Measurements from ENCODE around the gene LRRC75B. TPM values are rescaled to one million over a fixed set of nuclear protein-coding genes. Genes with fewer than 3 reads are reported as not detected.
"Not testable (repeated sequence)": the region's sequence is repeated elsewhere in the genome, so short reads cannot be mapped to it uniquely, and the experiment has no call there.

LRRC75B gene
- polyA plus RNA-seq, 3 donors from 2014 or later = 2.1 to 2.9 (median 2.7) TPM

DNA sequence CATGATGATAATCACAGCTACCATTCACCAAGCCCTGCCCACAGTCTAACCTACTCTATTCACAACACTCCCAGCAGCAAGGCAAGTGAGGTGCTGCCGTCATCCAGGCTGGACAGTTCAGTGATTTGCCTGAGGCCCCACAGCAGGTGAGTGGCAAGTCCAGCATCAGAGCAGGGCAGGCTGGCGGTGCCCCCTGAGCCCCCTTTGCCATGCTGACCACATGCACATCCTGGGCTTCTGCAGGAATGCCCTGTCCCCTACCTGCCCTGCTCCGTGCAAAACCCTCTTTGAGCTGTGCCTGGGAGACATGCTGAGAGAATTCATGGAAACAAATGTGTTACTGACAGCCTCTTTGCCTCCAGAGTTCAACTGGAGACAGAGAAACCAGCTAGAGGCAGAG is 17.0 kb upstream of the LRRC75B start:
- not testable (repeated sequence) for H3K36me3 Mint-ChIP-seq; H3K4me1 Mint-ChIP-seq; H3K27me3 Mint-ChIP-seq (ENCODE audit: low read depth in 3 of 3); DNase-seq; H3K9me3 Mint-ChIP-seq; H3K27ac Mint-ChIP-seq; H3K4me3 Mint-ChIP-seq

DNA sequence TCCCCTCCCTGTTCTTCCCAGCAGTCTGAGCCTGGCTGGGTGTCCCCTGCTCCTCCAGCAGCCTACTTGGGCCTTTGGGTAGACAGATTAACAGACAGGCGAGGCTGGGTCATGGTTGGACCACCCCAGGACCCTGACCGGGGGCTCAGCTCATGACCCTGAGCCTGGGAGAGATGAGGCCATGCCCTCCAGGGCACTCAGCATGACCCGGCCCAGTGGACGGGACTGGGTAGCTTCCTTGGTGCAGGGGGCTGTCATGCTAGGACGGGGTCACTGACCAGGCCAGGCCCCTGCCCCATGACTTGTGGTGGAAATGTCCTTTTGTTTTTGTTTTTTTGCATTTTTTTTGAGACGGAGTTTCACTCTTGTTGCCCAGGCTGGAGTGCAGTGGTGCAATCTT is 15.5 kb upstream of the LRRC75B start:
- not testable (repeated sequence) for DNase-seq; H3K9me3 Mint-ChIP-seq; H3K36me3 Mint-ChIP-seq; H3K4me3 Mint-ChIP-seq; H3K27me3 Mint-ChIP-seq (ENCODE audit: low read depth in 3 of 3); H3K27ac Mint-ChIP-seq
- H3K4me1 Mint-ChIP-seq = peaks cover 13 to 14% of the 10 kb centered on the region in 2 donors

DNA sequence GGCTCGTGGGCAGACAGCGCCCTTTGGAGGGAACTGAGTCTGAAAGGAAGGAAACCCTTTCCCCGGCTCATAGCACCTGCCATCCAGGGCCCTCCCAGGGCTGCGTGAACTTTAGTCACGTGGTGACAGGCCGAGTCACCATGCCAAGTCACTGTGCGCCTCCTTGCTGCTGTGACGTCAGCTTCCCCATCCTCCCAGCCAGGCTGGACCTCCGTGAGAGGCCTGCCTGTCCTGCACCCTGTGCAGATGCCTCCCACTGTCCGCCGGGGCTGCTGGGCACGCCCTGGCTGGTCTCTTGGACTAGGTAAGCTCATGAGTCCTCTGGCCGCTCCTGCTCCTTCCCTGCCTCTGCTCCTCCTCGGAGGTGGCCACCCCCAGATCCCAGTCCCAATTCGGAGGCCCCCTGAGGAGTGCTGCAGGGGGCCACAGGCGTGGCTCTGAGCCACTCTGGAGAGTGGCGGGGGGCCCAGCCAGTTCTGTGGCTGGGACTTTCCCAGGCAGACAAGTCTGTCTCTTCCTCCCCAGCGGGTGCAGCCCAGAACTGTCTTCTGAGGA is 14.6 kb upstream of the LRRC75B start:
- H3K27me3 Mint-ChIP-seq (ENCODE audit: low read depth in 3 of 3); DNase-seq; H3K36me3 Mint-ChIP-seq; H3K9me3 Mint-ChIP-seq: not testable (repeated sequence)
- Mint-ChIP-seq H3K4me3 (peak overlapping the region in 2 of 5 donors; percentile 42 to 69), H3K4me1 (peaks cover 16 to 18% of the 10 kb centered on the region in 2 donors), H3K27ac (peak overlapping the region in 2 of 6 donors; percentile 67 to 73)

DNA sequence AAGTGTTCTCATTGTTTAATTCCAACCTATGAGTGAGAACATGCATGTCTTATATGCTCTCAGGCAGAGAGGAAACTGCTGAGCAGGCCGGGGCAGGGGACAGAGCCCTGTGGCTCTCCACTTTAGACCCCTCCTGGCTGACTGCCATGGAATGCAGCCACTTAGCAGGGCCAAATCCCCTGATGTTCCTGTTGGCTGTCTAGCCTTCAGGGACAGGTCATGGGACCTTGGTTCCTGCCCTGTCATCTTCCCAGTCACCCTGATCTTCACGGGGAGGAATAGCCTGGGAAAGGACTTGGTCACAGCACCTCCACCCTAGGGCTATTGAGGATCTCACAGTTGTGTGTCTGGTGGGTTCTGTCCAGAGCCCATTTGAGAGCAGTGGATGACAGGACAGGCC is 13.5 kb upstream of the LRRC75B start:
- DNase-seq; H3K9me3 Mint-ChIP-seq; H3K27me3 Mint-ChIP-seq (ENCODE audit: low read depth in 3 of 3); H3K27ac Mint-ChIP-seq; H3K36me3 Mint-ChIP-seq; H3K4me3 Mint-ChIP-seq: not testable (repeated sequence)
- peaks cover 25 to 26% of the 10 kb centered on the region in 2 donors for H3K4me1 Mint-ChIP-seq

DNA sequence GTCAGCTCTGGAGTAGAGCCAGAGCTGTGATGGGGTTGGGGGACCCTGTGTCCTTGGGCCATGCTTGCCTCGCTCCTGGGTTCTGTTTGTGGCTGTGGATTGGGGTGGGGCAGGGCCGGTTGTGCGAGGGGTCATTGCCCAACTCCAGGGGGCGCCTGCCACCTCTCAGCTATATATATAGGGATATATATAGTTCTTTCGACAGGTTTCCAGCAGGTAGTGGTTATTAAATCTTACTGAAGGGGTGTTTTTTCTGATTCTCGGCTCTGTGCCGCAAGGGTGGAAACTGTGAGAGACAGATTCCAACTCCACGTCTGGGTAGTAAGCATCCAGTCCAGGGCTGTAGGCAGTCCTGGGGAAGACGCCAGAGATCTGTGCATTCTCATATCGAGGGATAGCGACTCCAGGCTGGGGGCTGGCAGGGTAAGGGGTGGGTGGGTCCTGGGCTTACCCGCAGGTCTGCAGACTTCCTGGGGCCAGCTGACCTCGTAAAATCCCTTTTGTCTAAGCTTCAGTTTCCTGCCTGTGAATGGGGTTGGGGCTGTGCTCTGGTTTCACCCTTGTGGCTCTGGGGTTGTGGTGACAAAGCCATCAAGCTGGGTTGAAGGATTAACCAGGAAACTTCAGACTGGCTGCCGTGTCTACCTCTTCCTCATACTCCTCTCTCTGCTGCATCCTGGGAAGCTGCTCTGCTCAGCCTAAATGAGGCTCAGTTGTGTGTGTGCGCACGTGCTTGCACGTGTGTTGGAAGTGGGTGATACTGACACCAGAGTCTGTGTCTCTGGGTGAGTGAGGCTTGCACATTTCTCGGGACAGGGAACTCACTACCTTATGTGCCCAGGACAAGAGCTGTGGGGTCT is 11.1 kb upstream of the LRRC75B start:
- peaks cover 44% of the 10 kb centered on the region in 2 donors for H3K4me1 Mint-ChIP-seq
- H3K4me3 Mint-ChIP-seq = peak overlapping the region; percentile 65 to 78 (median 72)
- not testable (repeated sequence) for H3K9me3 Mint-ChIP-seq; H3K27me3 Mint-ChIP-seq (ENCODE audit: low read depth in 3 of 3); H3K36me3 Mint-ChIP-seq
- DNase-seq = peak; percentile 34 to 38 (median 38)
- peak overlapping the region; percentile 67 to 91 (median 84) for H3K27ac Mint-ChIP-seq

DNA sequence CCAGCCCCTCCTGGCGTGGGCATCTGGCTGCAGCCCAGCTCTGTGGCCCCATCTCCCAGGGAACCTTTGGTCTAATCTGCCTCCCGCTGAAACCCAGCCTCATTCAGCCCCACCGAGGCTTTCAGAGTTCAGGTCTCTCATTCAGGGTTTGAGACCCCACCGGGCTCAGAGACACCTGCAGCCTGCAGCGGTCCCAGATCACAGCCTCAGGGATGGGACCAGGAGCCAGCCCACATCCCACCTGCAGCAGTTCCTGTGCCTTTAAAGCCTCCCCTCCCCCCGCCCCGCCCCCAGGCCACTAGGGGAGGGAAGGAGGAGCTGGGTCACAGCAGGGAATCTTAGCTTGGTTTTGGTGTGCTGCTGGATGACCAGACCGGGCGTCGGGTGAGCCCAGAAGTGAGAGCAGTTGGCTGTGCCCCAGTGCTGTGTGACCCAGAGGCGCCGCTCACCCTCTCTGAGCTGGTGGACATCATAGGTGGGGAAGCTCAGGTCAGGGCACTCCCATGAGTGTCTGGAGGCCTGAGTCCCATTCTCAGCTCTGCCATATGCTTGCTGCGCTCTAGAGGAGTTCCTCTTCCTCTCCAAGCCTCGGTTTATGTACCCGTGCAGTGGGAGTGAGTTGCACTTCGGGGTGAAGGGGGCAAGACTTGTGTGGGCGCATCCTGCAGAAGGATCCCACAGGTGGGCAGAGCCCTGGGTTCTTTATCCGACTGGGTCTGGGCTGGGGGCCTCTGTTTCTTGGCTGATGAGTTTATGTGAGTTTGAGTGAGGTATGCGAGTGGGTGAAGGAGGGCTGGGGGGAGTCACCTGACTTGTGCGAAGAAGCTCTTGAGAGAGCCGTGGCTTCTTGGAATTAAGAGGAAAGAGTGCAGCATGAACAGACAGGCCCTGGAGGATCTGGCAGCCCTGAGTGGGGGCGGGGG is 10.2 kb upstream of the LRRC75B start, which contains the start of gene GGT1:
Gene GGT1, plus strand, starts transcription at position 347 of the 923 bp plus-strand sequence. CDS start 7,889 bp downstream, outside the sequence.
- Mint-ChIP-seq H3K4me3 (peak within 1 kb of the TSS; percentile 68 to 78 (median 72)), H3K27ac (peak within 1 kb of the TSS; percentile 67 to 91 (median 84)), H3K4me1 (peaks cover 44% of the 10 kb centered on the region in 2 donors)
- DNase-seq; H3K27me3 Mint-ChIP-seq (ENCODE audit: low read depth in 3 of 3); H3K36me3 Mint-ChIP-seq; H3K9me3 Mint-ChIP-seq: not testable (repeated sequence)

DNA sequence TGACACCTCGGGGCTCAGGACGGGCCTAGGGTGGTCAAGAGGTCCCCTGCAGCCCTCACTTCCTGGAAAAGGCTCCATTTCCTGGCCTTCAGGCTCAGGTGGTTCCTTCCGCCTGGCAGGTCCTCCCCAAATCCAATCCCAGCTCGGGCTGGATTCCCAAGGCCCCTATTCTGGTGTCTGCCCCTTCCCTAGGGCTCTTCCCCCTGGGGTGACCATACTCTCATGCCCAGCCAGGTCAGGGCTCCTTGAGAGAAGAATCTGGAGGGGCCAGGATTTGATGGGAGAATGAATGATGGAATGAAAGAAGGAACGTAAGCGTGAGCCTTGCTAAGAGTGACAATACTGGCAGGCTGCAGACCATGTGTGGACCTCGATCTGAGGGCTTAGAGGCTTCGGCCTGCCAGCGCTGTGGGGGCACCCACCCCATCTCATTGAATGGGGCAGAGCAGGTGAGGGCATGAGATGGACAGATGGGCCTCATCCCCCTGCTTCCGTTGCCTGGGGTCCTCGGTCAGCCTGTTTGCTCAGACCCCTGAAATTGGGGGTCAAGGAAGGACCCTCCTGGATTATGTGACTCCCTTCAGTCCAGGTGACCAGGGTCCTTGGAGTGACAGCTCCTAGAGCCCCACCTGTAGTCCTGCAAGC is 9.4 kb upstream of the LRRC75B start:
- Mint-ChIP-seq H3K27ac (peak overlapping the region in 1 of 6 donors; percentile 83), H3K4me3 (peak overlapping the region in 1 of 5 donors; percentile 8), H3K4me1 (peaks cover 44% of the 10 kb centered on the region in 2 donors)
- H3K9me3 Mint-ChIP-seq; DNase-seq; H3K27me3 Mint-ChIP-seq (ENCODE audit: low read depth in 3 of 3); H3K36me3 Mint-ChIP-seq: not testable (repeated sequence)

DNA sequence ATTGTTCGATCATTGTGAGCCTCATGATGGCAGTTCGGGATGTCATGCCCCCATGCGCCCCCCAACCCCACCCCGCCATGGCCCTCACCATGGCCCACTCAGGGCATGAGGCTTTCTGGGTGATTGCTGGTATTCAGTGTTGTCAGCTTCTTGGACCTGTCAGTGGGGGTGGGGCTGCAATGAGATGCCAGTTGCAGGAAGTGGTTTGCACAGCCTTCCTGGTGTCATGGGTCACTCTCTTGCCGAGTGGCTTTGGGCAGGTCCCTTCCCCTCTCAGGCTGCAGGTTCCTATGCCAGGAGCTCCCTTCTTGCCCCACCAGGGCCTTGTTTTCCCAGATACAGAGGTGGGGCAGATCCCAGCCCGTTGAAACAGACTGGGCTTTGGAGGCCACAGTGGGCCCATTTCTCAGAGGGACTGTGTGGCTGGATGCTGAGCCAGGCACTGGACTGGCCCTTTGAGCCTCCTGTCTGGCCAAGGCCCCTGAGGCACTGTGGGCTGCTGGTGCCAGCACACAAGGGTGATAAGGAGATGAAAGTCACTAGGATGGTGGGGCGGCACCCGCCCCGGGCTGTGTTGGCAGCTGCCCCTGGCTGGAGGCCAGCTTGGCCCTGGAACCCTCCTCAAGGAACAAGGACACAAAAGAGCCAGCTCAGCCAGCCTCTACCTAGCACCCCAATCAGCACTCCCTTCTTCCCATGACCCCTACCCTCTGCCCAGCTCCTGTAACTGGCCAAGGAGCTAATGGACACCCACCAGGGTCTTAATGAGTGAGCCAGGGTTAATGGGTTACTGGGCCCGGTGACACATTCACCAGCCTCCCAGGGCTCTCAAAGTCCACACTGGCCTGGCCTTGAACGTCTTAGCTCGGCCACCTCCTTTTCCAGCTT is 8.6 kb upstream of the LRRC75B start:
- H3K36me3 Mint-ChIP-seq = no peaks in the 10 kb centered on the region
- peak overlapping the region in 4 of 6 donors; percentile 32 to 83 (median 56) for H3K27ac Mint-ChIP-seq
- H3K4me1 Mint-ChIP-seq = peaks cover 44% of the 10 kb centered on the region in 2 donors
- H3K27me3 Mint-ChIP-seq (ENCODE audit: low read depth in 3 of 3) = peaks cover 0 to 3% (median 1%) of the 10 kb centered on the region in 3 donors
- H3K9me3 Mint-ChIP-seq = no peaks in the 10 kb centered on the region
- DNase-seq = peak; percentile 30 to 44 (median 35)
- peak overlapping the region in 4 of 5 donors; percentile 18 to 42 (median 38) for H3K4me3 Mint-ChIP-seq

DNA sequence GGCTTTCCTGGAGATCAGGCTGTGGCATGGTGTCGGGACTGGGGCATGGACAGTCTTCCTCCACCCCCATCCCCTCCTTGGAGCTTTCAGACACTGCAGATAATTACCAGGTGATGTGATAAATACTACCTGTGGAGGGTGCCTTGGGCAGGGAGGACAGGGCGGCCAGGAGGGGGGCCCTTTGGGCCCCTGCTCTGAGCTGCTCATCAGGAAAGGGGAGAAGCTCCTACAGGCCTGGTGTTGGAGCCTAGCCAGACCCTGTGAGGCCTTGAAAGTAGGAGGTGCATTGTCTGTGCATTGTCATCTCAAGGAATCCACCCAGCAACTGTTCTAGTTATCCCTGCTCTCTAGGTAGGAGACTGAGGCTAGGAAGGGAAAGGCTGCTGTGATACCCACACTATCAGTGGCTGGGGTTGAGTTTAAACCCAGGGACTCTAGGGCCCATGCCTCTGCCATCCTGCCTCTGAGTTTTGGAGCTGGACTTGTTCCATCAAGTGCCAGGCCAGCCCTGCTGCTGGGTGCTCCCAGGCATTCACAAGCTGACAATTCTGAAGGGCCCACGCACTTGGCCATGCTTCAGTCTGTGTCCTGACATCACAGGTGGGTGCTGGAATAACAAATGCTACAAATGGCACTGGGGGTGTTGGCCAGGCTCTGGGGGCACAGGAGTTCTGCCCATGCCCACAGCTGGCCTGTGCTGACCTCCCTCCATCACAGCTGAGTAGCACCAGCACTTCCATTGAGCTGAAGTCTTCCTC is 7.3 kb upstream of the LRRC75B start:
- H3K27me3 Mint-ChIP-seq (ENCODE audit: low read depth in 3 of 3); H3K36me3 Mint-ChIP-seq; DNase-seq; H3K9me3 Mint-ChIP-seq; H3K4me3 Mint-ChIP-seq: not testable (repeated sequence)
- H3K4me1 Mint-ChIP-seq = peaks cover 44% of the 10 kb centered on the region in 2 donors
- peak overlapping the region in 2 of 6 donors; percentile 46 to 69 for H3K27ac Mint-ChIP-seq

DNA sequence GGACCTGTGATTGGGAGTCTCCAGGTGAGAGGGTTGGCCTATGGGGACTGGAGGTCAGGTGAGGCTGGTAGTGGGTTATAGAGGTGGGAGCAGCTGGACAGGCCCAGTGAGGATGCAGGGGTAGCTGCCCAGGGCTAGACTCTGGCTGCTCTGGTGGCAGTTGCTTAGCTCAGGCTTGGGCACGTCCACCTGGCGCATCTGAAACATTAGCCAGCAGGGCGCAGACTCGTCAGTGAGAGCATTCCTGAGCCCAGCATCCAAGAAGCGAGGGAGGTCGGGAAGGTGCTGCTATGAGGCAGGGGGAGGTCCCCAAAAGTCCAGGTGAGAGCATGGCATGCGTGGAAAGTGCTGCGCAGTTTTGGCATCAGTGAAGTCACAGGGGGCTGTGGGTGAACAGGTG is 6.6 kb upstream of the LRRC75B start:
- no peaks in the 10 kb centered on the region for H3K9me3 Mint-ChIP-seq
- H3K4me1 Mint-ChIP-seq = peaks cover 42 to 43% of the 10 kb centered on the region in 2 donors
- peak overlapping the region in 4 of 6 donors; percentile 36 to 62 (median 46) for H3K27ac Mint-ChIP-seq
- DNase-seq = no peak
- H3K36me3 Mint-ChIP-seq = no peaks in the 10 kb centered on the region
- H3K27me3 Mint-ChIP-seq (ENCODE audit: low read depth in 3 of 3) = peaks cover 0 to 5% (median 1%) of the 10 kb centered on the region in 3 donors
- peak overlapping the region in 1 of 5 donors; percentile 2 for H3K4me3 Mint-ChIP-seq

DNA sequence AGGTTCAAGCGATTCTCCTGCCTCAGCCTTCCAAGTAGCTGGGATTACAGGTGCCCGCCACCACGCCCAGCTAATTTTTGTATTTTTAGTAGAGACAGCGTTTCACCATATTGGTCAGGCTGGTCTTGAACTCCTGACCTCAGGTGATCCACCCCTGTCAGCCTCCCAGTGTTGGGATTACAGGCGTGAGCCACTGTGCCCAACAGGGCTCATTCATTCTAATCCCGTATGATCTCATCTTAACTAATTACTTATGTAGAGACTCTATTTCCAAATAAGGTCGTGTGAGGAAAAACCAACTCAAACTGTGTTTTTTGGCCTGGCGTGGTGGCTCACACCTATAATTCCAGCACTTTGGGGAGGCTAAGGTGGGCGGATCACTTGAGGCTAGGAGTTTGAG is 4.2 kb upstream of the LRRC75B start:
- not testable (repeated sequence) for H3K4me3 Mint-ChIP-seq; H3K27me3 Mint-ChIP-seq (ENCODE audit: low read depth in 3 of 3); H3K9me3 Mint-ChIP-seq; H3K27ac Mint-ChIP-seq; H3K36me3 Mint-ChIP-seq; DNase-seq
- H3K4me1 Mint-ChIP-seq = peaks cover 28 to 32% of the 10 kb centered on the region in 2 donors

DNA sequence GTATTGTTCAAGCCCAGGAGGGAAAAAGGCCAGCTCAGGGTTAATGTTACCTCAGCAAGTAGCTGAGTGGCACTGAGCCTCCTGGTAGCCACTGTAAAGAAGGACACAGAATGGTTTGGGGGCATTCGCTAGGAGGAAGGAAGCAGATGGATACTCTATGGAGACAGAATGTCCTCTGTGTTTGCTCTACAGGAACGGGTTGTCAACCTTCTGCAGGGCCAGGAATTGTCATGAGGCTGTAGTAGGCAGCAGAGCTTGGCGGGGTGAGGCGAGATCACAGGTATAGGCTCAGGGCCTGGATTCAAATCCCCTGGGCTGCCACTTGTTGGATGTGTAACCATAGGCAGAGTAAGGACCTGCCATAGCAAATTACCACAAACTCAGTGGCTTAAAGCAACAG is 3.0 kb upstream of the LRRC75B start:
- H3K4me1 Mint-ChIP-seq = peaks cover 18 to 23% of the 10 kb centered on the region in 2 donors
- no peak for DNase-seq
- no peaks in the 10 kb centered on the region for H3K9me3 Mint-ChIP-seq
- H3K4me3 Mint-ChIP-seq = no peak overlapping the region
- H3K27ac Mint-ChIP-seq = peak overlapping the region in 1 of 6 donors; percentile 38
- no peaks in the 10 kb centered on the region for H3K36me3 Mint-ChIP-seq
- H3K27me3 Mint-ChIP-seq (ENCODE audit: low read depth in 3 of 3) = peaks cover 0 to 3% (median 2%) of the 10 kb centered on the region in 3 donors
